NCI-H446 (cell line): Measurements from ENCODE around the gene SDCCAG8.

Source experiments
- DNase-seq, 2 experiments: peaks; one replicate each; lab custom pipeline; 2025; lab: John Stamatoyannopoulos, UW

The SDCCAG8 gene

DNA sequence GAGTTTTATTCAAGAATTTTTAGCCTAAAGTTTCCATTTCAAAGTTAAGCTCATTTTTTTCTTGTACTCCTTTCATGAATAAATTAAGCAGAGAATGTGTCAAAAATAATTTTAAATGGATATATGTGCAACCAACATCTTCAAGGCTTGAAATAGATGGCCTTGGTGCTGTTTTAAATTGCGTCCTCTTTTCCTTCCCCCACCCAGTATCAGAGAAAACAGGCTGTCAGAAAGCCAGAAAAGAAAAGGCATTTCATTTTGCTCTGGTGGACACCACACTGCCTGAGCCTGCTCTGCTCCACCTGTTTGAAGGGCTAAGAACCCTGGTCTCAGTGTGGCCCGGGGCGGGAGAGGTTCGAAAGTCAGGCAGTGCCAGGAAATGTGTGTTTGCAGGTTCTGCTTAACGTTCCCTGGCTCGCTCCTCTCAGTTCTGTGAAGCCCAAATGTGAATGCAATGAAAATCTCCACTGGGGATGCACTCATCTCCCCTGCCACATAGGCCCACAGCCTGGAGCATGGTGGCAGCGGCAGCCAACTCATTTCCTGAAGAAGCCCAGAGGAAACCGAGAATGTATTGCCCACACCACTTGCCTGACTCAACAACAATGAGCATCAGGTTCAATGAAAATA lies 134.4 kb downstream of the SDCCAG8 start:
- no peak for DNase-seq

- no peak for DNase-seq
These were observed 135.5 kb downstream of the SDCCAG8 start for GRCh38 chr1:243391355-243391754.

DNA sequence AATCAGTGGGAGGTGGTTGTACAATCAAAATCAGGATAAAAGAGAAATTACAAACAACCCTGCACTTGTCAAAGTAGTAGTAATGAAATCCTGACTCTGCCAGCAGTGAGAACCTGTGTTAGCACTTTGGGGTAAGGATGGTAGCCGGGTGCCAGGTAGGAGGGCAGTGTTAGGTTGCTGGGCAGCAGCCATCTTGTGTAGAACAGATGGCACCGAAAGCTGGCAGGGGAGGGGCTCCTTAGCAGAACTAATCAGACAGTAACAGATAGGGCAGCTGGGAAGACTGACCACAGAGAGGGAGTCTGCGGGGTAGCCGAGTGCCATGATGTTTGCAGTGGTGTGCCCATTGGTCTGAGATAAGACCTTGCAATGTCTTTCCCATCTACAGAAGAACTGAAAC lies 137.3 kb downstream of the SDCCAG8 start:
- DNase-seq = peak; percentile 95

- peak in 1 of 2 experiments; percentile 68 for DNase-seq
These were observed 138.2 kb downstream of the SDCCAG8 start for GRCh38 chr1:243394066-243394465.

- peak; percentile 55 to 68 for DNase-seq
These were observed 139.0 kb downstream of the SDCCAG8 start for GRCh38 chr1:243394601-243395464.

DNA sequence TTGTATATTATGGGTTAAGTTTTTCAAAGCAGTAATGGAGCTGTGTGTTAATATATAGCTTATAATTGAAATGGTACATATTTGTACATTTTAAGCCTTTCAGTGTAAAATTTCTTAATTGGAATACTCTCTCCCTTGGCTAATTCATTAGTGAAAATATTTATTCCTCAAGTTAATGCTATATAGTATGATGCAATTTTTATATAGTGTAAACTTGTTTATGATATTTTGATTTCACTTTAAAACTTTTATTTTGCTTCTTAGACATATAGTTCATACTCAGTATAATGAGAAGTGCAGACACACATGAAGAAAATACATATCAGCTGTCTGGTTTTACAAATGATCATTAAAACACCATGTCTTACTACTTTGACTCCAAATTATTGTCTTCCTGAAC lies 140.6 kb downstream of the SDCCAG8 start:
- no peak for DNase-seq

DNA sequence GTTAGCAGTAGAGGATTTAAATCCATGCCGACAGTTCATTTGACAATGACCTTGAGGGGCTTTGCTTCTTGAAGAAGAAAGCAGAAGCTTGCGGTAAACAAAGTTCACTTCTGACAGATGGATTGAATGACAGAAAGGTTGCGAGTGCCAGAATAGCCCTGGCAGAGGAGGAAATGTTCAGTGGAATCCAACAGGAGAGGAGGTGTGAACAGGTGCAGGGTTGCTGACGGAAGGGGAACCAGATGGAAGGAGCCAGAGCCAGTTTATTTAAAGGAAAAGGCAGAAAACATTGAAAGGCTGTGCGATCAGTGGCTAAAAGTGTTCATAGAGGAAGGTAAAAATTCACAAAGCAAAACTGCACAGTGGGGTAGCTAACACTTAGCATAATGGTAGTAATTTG lies 141.0 kb downstream of the SDCCAG8 start:
- DNase-seq = peak; percentile 92 to 97

- DNase-seq = peak in 1 of 2 experiments; percentile 34
These were observed 141.9 kb downstream of the SDCCAG8 start for GRCh38 chr1:243397613-243398321.

GRCh38 chr1:243399561-243400155 lies 143.8 kb downstream of the SDCCAG8 start:
- no peak for DNase-seq

- no peak for DNase-seq
These were observed 147.0 kb downstream of the SDCCAG8 start for GRCh38 chr1:243402868-243403267.

- DNase-seq = peak in 1 of 2 experiments; percentile 69
These were observed 150.6 kb downstream of the SDCCAG8 start for GRCh38 chr1:243406424-243406823.

DNA sequence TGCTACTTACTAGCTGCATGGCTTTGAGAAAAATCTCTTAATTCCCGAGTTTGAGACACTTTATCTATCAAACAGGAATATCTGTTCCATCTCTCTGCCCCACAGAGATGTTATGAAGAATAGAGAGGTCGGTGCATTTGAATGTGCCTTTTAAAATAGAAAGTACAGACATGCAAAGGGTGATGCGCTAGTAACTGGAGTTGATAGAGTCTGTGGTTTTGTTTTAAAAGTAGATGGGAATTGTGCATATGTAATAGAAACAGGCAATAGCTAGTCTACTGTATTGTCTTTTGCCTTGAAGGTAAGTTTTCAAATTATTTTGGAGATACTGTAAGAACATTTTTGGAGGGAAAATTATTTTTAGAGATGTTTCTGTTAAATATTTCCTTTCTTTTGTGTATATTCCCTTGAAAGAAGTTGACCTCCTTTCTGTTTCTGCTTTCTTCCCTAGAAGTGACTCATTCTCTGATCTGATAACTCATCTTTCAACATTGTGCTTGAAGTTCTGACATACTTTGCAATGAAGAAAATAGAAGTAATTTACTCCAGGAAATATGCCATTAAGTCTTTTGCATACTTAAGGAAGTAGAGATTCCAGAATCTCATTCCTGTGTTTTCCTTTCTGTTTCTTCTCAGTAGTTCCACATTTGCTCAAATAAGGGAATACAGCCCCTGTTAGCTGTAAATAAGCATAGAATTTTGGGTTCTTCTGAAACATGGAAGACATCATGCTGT lies 151.6 kb downstream of the SDCCAG8 start:
- no peak for DNase-seq

- no peak for DNase-seq
These were observed 152.6 kb downstream of the SDCCAG8 start for GRCh38 chr1:243408479-243408878.

- peak; percentile 28 to 83 for DNase-seq
These were observed 153.4 kb downstream of the SDCCAG8 start for GRCh38 chr1:243409284-243409683.

DNA sequence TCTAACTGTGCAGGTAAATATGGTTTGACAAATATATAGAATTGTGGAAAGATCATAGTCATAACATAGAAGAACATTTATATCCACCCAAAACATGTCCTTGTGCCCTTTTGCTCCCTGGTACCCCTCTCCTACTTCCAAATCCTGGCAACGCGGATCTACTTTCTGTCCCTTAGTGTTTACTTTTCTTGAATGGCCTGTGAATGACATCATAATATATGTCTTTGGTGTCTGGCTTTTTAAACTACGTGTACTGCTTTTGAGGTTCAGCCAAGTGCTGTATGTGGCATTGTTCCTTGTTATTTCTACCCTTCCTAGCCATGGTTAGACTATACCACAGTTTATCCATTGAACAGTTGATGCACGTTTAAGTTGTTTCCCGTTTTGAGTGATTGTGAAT lies 155.6 kb downstream of the SDCCAG8 start:
- no peak for DNase-seq

DNA sequence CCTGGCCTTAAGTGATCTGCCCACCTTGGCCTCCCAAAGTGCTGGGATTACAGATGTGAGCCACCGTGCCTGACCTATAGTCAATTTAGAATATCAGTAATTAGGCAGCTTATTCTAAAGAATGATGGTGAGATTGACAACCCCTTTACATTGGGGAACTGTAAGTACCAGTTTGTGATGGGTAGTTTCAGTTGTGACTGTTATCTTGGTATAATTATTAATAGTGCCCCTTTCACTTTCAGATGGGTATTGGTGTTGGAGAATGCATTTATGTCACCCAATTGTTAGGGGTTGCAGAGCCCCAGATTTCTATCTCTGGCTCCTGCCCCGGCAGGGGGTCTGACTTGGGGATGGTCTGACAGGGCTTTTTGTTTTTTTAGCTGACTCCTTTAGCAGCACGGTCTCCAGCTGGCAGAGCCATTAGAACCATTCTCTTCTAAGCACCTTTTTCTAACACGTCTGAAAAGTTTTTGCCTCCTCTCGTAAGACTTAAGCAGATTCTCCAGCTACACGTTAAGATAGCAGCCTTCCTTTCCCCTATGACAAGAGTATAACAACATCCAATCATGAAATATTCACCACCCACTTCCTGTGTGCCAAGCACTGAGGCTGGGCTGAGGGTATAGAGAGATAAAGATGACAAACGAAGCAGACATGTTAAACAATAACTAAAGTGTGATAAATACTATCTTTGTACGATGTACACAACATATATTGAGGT lies 157.8 kb downstream of the SDCCAG8 start:
- no peak for DNase-seq

DNA sequence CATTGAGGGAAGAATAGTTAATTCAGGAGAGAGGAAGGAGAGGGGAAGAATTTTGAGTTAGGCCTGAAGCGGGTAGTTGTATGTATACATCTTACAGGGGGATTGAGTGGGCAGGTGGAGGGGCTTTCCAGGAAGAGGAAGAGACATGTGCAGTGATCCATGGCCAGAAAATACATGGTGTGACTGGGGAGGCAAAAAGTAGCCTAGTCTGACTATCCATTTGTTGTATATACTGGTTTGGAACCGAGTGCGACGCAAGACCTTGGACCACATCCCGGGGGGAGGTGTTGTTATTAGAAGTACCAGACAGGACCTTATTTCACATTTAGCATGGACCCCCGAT lies 158.3 kb downstream of the SDCCAG8 start:
- DNase-seq = no peak

DNA sequence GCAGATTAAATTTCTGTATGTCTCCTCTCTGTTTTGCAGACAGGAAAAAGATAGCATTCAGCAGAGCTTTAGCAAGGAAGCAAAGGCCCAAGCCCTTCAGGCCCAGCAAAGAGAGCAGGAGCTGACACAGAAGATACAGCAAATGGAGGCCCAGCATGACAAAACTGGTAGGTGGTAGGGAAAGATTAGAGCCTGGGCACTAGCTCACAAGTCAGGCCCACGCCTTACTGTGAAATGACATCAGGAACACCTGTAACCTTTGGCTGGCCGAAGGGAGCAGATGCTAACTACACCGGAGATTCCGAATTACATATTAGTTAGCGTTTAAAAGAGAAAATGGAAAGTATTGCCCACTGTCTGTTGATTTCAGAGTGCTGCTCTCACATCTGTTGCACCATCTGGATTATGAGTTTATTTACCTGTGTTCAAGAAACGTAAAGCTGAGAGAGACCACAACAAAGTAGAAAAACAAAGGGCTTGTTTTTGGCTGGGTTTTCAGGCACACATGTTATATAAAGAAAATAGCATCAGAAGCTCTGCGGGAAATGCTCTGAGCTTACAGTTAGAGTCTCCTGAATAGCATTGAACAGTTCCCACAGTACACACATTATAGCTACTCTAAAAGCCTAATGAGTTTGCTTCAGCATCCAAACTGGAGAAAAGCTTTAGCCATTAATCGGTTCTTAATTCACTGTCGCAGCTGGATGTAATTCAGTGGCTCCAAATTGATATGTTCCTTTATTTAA lies 160.0 kb downstream of the SDCCAG8 start:
- peak; percentile 76 to 90 for DNase-seq

GRCh38 chr1:243416495-243416894 lies 160.7 kb downstream of the SDCCAG8 start:
- DNase-seq = peak in 1 of 2 experiments; percentile 81
